Naive thymus-derived CD4-positive, alpha-beta T cell (primary cell): Measurements from ENCODE around the gene FAAP20. TPM values are rescaled to one million over a fixed set of nuclear protein-coding genes. Genes with fewer than 3 reads are reported as not detected.

ENCODE experiments used
- ATAC-seq: fragments of 150-1000 bp; cut with Tn5 transposase; 2 replicates; pipeline ENCODE4 v1.10.0; 2021; ENCODE audit warnings: mild to moderate bottlenecking, moderate library complexity
- CTCF ChIA-PET: fragments of 350-600 bp; sonication (Branson Sonifier 250); formaldehyde crosslinking; loops from one replicate; lab custom pipeline; 2021; ENCODE audit warnings: antibody characterized with exemption; lab: Charles Lee
- POLR2A ChIA-PET: fragments of 350-600 bp; sonication (Branson Sonifier 250); formaldehyde crosslinking; loops from one replicate; lab custom pipeline; 2021; ENCODE audit warnings: antibody characterized with exemption, inconsistent platforms; lab: Charles Lee
- DNase-seq, 9 donors: peaks; one replicate each; pipeline versions ENCODE4 v3.0.0 to v3.0.0-alpha.2; 2020 to 2022; ENCODE audit warnings: mixed read lengths in 1 of 9
- H3K27ac ChIP-seq: one replicate; pipeline ENCODE4 v1.7.0; 2013; ENCODE audit warnings: mild to moderate bottlenecking, low read depth, low read length, moderate library complexity
- H3K27me3 ChIP-seq, 2 donors: one replicate each; pipeline ENCODE4 v1.7.0; 2013; ENCODE audit warnings: low read length in 2 of 2, mild to moderate bottlenecking in 2 of 2, moderate library complexity in 2 of 2; ENCODE audit not compliant: control insufficient read depth in 2 of 2, insufficient read depth in 2 of 2
- H3K36me3 ChIP-seq, 3 experiments: 1 replicate in 2 of 3; 2 replicates in 1 of 3; pipeline ENCODE4 v1.7.0; 2013; ENCODE audit warnings: low read length in 3 of 3, mild to moderate bottlenecking in 3 of 3, moderate library complexity in 1 of 3; ENCODE audit not compliant: insufficient read depth in 3 of 3, control insufficient read depth in 2 of 3
- H3K4me1 ChIP-seq, 2 donors: one replicate each; pipeline ENCODE4 v1.7.0; 2013; ENCODE audit warnings: low read length in 2 of 2, mild to moderate bottlenecking in 2 of 2, moderate library complexity in 1 of 2; ENCODE audit not compliant: control insufficient read depth in 2 of 2, insufficient read depth in 2 of 2
- H3K4me3 ChIP-seq: 2 replicates; pipeline ENCODE4 v1.7.0; 2013; ENCODE audit warnings: mild to moderate bottlenecking, low read length
- H3K9me3 ChIP-seq, 3 experiments: 1 replicate in 2 of 3; 2 replicates in 1 of 3; pipeline ENCODE4 v1.7.0; 2013; ENCODE audit warnings: low read length in 3 of 3; ENCODE audit not compliant: control insufficient read depth in 2 of 3
- H3K27ac Mint-ChIP-seq, 9 donors: one replicate each; pipeline ENCODE4 v1.8.0; 2020 to 2022; ENCODE audit warnings: mixed read lengths in 9 of 9, mild to moderate bottlenecking in 8 of 9, moderate library complexity in 5 of 9, inconsistent platforms in 2 of 9
- H3K27me3 Mint-ChIP-seq, 5 donors: one replicate each; pipeline ENCODE4 v1.8.0; 2021 to 2022; ENCODE audit warnings: mixed read lengths in 5 of 5, mild to moderate bottlenecking in 1 of 5
- H3K36me3 Mint-ChIP-seq, 5 donors: one replicate each; pipeline ENCODE4 v1.8.0; 2020 to 2022; ENCODE audit warnings: mixed read lengths in 5 of 5, mild to moderate bottlenecking in 3 of 5, inconsistent platforms in 1 of 5
- H3K4me1 Mint-ChIP-seq, 7 donors: one replicate each; pipeline ENCODE4 v1.8.0; 2020 to 2022; ENCODE audit warnings: mixed read lengths in 7 of 7, mild to moderate bottlenecking in 3 of 7, inconsistent platforms in 1 of 7
- H3K4me3 Mint-ChIP-seq, 10 donors: one replicate each; pipeline ENCODE4 v1.8.0; 2020 to 2022; ENCODE audit warnings: mild to moderate bottlenecking in 10 of 10, mixed read lengths in 10 of 10, moderate library complexity in 6 of 10, inconsistent platforms in 2 of 10
- H3K9me3 Mint-ChIP-seq, 11 donors: one replicate each; pipeline ENCODE4 v1.8.0; 2020 to 2022; ENCODE audit warnings: mixed read lengths in 11 of 11, mild to moderate bottlenecking in 4 of 11, inconsistent platforms in 1 of 11, moderate library complexity in 1 of 11
- intact Hi-C, 2 donors: fragments of 100-400 bp; cut with micrococcal nuclease; formaldehyde crosslinking; loops; one replicate each; pipeline ENCODE4 v1.15.1; 2023
- polyA plus RNA-seq, 2 donors: library from polyadenylated mRNA; unstranded; fragments of 300-500 nt; fragmentation: Illumina TruSeq; gene quantifications; one replicate each; pipeline ENCODE4 v1.2.3, GENCODE V29; 2021
- total RNA-seq, 6 experiments: library from RNA in 5 of 6; stranded (reverse) in 5 of 6; gene quantifications; 1 replicate in 5 of 6; 2 replicates in 1 of 6; pipeline ENCODE4 v1.2.3 and lab custom pipeline; 2021 to 2026

Gene FAAP20
- total and polyA plus RNA-seq, 7 experiments from 2014 or later, result 43.2 to 77.0 (median 55.7) TPM

- ChIA-PET CTCF (interaction anchor here (0.7 to 1.8 kb wide), 2 partner anchors 18 to 103 kb away, joined by 4 to 5 read pairs; no protein-coding TSS in a partner anchor), POLR2A (no interaction called here)
- H3K27me3 Mint-ChIP-seq, result no peaks in the 10 kb centered on the region
- Histone ChIP-seq H3K27me3 (no peaks in the 10 kb centered on the region), H3K4me3 (no peak overlapping the region), H3K36me3 (peaks cover 0 to 24% (median 0%) of the 10 kb centered on the region in 3 experiments), H3K4me1 (peaks cover 0 to 6% of the 10 kb centered on the region in 2 donors), H3K27ac (no peak overlapping the region), H3K9me3 (no peaks in the 10 kb centered on the region)
- H3K36me3 Mint-ChIP-seq, result peaks cover 5 to 47% (median 27%) of the 10 kb centered on the region in 5 donors
- no peak overlapping the region for H3K4me3 Mint-ChIP-seq
- peaks cover 0 to 6% (median 0%) of the 10 kb centered on the region in 11 donors for H3K9me3 Mint-ChIP-seq
- intact Hi-C loops, result no loop called here
- ATAC-seq (no peak), DNase-seq (no peak)
- peaks cover 5 to 26% (median 15%) of the 10 kb centered on the region in 7 donors for H3K4me1 Mint-ChIP-seq
- H3K27ac Mint-ChIP-seq, result no peak overlapping the region
These were observed 36.7 kb downstream of the FAAP20 start for GRCh38 chr1:2157856-2158255.

- ChIA-PET POLR2A (no interaction called here), CTCF (interaction anchor here (0.8 to 1.8 kb wide), 2 partner anchors 17 to 20 kb away, joined by 5 read pairs; no protein-coding TSS in a partner anchor)
- no peak overlapping the region for H3K4me3 Mint-ChIP-seq
- no peak overlapping the region for H3K27ac ChIP-seq
- H3K4me1 ChIP-seq, result peaks cover 0 to 10% of the 10 kb centered on the region in 2 donors
- peaks cover 0 to 6% (median 0%) of the 10 kb centered on the region in 11 donors for H3K9me3 Mint-ChIP-seq
- H3K27me3 ChIP-seq, result no peaks in the 10 kb centered on the region
- H3K4me1 Mint-ChIP-seq, result peaks cover 4 to 24% (median 14%) of the 10 kb centered on the region in 7 donors
- H3K27ac Mint-ChIP-seq, result peak overlapping the region in 1 of 9 donors; percentile 30
- H3K27me3 Mint-ChIP-seq, result no peaks in the 10 kb centered on the region
- ATAC-seq, result no peak
- no peak for DNase-seq
- peaks cover 0 to 24% (median 0%) of the 10 kb centered on the region in 3 experiments for H3K36me3 ChIP-seq
- intact Hi-C loops, result no loop called here
- H3K36me3 Mint-ChIP-seq, result peaks cover 5 to 50% (median 30%) of the 10 kb centered on the region in 5 donors
- H3K9me3 ChIP-seq, result no peaks in the 10 kb centered on the region
- no peak overlapping the region for H3K4me3 ChIP-seq
These were observed 37.7 kb downstream of the FAAP20 start for GRCh38 chr1:2156866-2157265.

- Histone ChIP-seq H3K27ac (no peak overlapping the region), H3K9me3 (no peaks in the 10 kb centered on the region), H3K4me3 (no peak overlapping the region), H3K27me3 (no peaks in the 10 kb centered on the region), H3K4me1 (peaks cover 0 to 10% of the 10 kb centered on the region in 2 donors), H3K36me3 (peaks cover 0 to 24% (median 0%) of the 10 kb centered on the region in 3 experiments)
- DNase-seq (no peak), ATAC-seq (no peak)
- peaks cover 5 to 50% (median 30%) of the 10 kb centered on the region in 5 donors for H3K36me3 Mint-ChIP-seq
- CTCF ChIA-PET, result no interaction called here
- H3K27me3 Mint-ChIP-seq, result no peaks in the 10 kb centered on the region
- peaks cover 4 to 30% (median 21%) of the 10 kb centered on the region in 7 donors for H3K4me1 Mint-ChIP-seq
- H3K27ac Mint-ChIP-seq, result peak overlapping the region in 3 of 9 donors; percentile 12 to 59 (median 55)
- no peak overlapping the region for H3K4me3 Mint-ChIP-seq
- H3K9me3 Mint-ChIP-seq, result peaks cover 0 to 6% (median 0%) of the 10 kb centered on the region in 11 donors
- POLR2A ChIA-PET, result no interaction called here
- intact Hi-C loops, result no loop called here
These were observed 38.8 kb downstream of the FAAP20 start for GRCh38 chr1:2155788-2156187.

GRCh38 chr1:2155147-2155598 lies 39.4 kb downstream of the FAAP20 start:
- peak overlapping the region in 6 of 9 donors; percentile 5 to 71 (median 40) for H3K27ac Mint-ChIP-seq
- H3K36me3 Mint-ChIP-seq, result peaks cover 5 to 47% (median 30%) of the 10 kb centered on the region in 5 donors
- no peak overlapping the region for H3K4me3 ChIP-seq
- DNase-seq, result no peak
- no peak overlapping the region for H3K27ac ChIP-seq
- no peaks in the 10 kb centered on the region for H3K27me3 ChIP-seq
- peaks cover 0 to 10% of the 10 kb centered on the region in 2 donors for H3K4me1 ChIP-seq
- ChIA-PET CTCF (interaction anchor here (1.1 kb wide), 1 partner anchor 15 kb away, joined by 3 read pairs; no protein-coding TSS in a partner anchor), POLR2A (no interaction called here)
- H3K9me3 ChIP-seq, result no peaks in the 10 kb centered on the region
- H3K4me3 Mint-ChIP-seq, result peak overlapping the region in 1 of 10 donors; percentile 11
- ATAC-seq, result no peak
- H3K36me3 ChIP-seq, result peaks cover 0 to 22% (median 0%) of the 10 kb centered on the region in 3 experiments
- peaks cover 0 to 6% (median 0%) of the 10 kb centered on the region in 11 donors for H3K9me3 Mint-ChIP-seq
- H3K4me1 Mint-ChIP-seq, result peaks cover 3 to 31% (median 26%) of the 10 kb centered on the region in 7 donors
- no peaks in the 10 kb centered on the region for H3K27me3 Mint-ChIP-seq
- intact Hi-C loops, result no loop called here

GRCh38 chr1:2154022-2154421 lies 40.5 kb downstream of the FAAP20 start:
- Mint-ChIP-seq H3K4me3 (no peak overlapping the region), H3K36me3 (peaks cover 5 to 39% (median 23%) of the 10 kb centered on the region in 5 donors), H3K4me1 (peaks cover 3 to 29% (median 26%) of the 10 kb centered on the region in 7 donors), H3K9me3 (peaks cover 0 to 6% (median 0%) of the 10 kb centered on the region in 11 donors), H3K27me3 (no peaks in the 10 kb centered on the region), H3K27ac (peak overlapping the region in 2 of 9 donors; percentile 71 to 76)
- ATAC-seq (no peak), DNase-seq (no peak)
- intact Hi-C loops, result no loop called here
- H3K9me3 ChIP-seq, result no peaks in the 10 kb centered on the region
- peaks cover 5 to 16% of the 10 kb centered on the region in 2 donors for H3K4me1 ChIP-seq
- no peak overlapping the region for H3K27ac ChIP-seq
- H3K4me3 ChIP-seq, result no peak overlapping the region
- ChIA-PET CTCF (interaction anchor here (1.1 kb wide), 1 partner anchor 14 kb away, joined by 3 read pairs; no protein-coding TSS in a partner anchor), POLR2A (no interaction called here)
- no peaks in the 10 kb centered on the region for H3K27me3 ChIP-seq
- H3K36me3 ChIP-seq, result peaks cover 0 to 15% (median 0%) of the 10 kb centered on the region in 3 experiments

- H3K4me3 Mint-ChIP-seq, result peak overlapping the region in 8 of 10 donors; percentile 37 to 73 (median 58)
- CTCF ChIA-PET, result no interaction called here
- intact Hi-C loops, result no loop called here
These were observed 41.6 kb downstream of the FAAP20 start for GRCh38 chr1:2152954-2153353.

More at GRCh38 chr1:2152954-2153353, 41.6 kb downstream of the FAAP20 start:
- Histone ChIP-seq H3K4me3 (no peak overlapping the region), H3K27me3 (no peaks in the 10 kb centered on the region), H3K4me1 (peaks cover 13 to 25% of the 10 kb centered on the region in 2 donors), H3K27ac (peak overlapping the region; percentile 52), H3K36me3 (peaks cover 0 to 15% (median 0%) of the 10 kb centered on the region in 3 experiments), H3K9me3 (no peaks in the 10 kb centered on the region)
- peaks cover 5 to 33% (median 23%) of the 10 kb centered on the region in 5 donors for H3K36me3 Mint-ChIP-seq
- DNase-seq, result peak in 7 of 9 donors; percentile 29 to 82 (median 70)
- peak; percentile 31 for ATAC-seq
- peak overlapping the region in 7 of 9 donors; percentile 76 to 97 (median 90) for H3K27ac Mint-ChIP-seq
- peaks cover 0 to 6% (median 0%) of the 10 kb centered on the region in 11 donors for H3K9me3 Mint-ChIP-seq
- peaks cover 3 to 29% (median 26%) of the 10 kb centered on the region in 7 donors for H3K4me1 Mint-ChIP-seq
- POLR2A ChIA-PET, result interaction anchor here (1.2 kb wide), 1 partner anchor 12 kb away, joined by 4 read pairs; no protein-coding TSS in a partner anchor
- H3K27me3 Mint-ChIP-seq, result no peaks in the 10 kb centered on the region
